Epidermal melanocyte (primary cell): ENCODE data around the gene TMEM253.
A peak's percentile ranks its signal among the peaks of the same experiment; 100 is the strongest.

ENCODE experiments used
- DNase-seq: peaks from one replicate; pipeline ENCODE4 v3.0.0; 2011; ENCODE audit warnings: low spot score; ENCODE audit not compliant: insufficient read length

TMEM253 gene

GRCh38 chr14:21070610-21071224 is 30.1 kb upstream of the TMEM253 start:
- DNase-seq = no peak

DNA sequence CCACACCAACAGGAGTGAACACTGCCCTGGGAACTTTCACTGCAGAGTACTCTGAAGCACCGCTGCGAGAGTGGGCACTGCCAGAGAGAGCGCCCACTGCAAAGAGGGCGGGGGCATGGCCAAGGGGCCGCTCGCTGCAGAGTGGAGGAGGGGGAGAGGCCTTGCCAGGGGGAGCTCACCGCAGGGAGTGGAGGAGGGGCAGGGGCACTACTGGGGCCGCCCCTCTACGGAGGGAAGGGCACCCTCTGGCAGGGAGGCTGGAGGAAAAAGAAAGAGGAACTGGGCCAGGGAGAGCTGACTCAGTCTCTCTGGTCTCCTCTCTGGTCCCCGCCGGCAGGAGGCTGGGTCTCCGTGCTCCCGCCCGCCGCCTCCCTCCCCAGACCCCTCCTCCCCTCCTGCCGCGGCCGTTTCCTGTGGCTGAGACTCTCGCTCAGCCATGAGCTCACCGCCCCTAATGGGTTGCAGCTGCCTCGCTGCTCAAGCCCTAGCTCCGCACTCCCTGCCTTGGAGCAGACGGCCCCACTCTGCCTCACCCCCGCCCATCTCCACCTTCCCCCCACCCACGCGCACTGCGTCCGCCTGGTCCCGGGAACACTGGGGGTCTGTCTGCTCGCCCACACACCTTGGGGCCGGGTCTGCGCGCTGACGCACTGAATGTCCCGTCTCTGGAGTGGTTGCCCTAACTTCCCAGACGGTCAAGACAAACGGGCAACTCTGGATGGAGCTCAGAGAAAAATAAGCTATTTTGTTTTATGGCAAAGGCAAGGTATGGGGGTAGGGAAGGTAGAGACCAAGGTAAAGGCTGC is 29.4 kb upstream of the TMEM253 start:
- DNase-seq = peak; percentile 84

DNA sequence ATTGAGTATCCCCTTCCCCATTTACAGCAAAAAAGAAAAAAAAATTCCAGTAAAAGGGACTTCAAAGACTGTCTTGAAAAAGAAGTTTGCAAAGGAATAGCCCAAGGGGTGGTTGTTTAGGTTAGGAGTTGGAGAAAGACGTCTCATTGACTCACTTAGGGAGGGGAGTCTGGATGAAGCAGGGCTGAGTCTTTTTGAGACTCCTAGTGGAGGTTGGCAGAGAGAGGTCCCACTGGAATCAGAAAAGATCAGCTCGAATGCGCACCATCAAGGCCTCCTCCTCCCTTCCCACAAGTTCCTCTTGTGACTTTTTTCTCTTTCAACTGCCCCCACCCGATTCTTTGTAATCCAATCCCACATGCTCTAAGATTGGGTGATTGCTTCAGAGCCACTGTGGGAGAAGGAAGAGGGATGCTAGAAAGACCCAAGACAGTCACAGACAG is 28.8 kb upstream of the TMEM253 start:
- peak; percentile 50 for DNase-seq

GRCh38 chr14:21072781-21073339 is 28.0 kb upstream of the TMEM253 start:
- no peak for DNase-seq

- no peak for DNase-seq
Measured at GRCh38 chr14:21073921-21074320, 26.9 kb upstream of the TMEM253 start.

DNA sequence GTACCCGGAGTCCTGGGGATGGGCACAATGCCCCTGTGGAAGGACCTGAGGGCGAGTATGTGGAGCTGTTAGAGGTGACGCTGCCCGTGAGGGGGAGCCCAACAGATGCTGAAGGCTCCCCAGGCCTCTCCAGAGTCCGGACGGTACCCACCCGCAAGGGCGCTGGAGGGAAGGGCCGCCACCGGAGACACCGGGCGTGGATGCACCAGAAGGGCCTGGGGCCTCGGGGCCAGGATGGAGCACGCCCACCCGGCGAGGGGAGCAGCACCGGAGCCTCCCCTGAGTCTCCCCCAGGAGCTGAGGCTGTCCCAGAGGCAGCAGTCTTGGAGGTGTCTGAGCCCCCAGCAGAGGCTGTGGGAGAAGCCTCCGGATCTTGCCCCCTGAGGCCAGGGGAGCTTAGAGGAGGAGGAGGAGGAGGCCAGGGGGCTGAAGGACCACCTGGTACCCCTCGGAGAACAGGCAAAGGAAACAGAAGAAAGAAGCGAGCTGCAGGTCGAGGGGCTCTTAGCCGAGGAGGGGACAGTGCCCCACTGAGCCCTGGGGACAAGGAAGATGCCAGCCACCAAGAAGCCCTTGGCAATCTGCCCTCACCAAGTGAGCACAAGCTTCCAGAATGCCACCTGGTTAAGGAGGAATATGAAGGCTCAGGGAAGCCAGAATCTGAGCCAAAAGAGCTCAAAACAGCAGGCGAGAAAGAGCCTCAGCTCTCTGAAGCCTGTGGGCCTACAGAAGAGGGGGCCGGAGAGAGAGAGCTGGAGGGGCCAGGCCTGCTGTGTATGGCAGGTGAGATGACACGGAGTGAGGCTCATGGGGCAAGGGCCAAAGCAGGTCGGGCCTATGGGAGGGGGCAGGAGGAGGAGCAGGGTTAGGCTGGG is 26.2 kb upstream of the TMEM253 start:
- no peak for DNase-seq

- DNase-seq = no peak
Measured at GRCh38 chr14:21075719-21076437, 25.0 kb upstream of the TMEM253 start.

DNA sequence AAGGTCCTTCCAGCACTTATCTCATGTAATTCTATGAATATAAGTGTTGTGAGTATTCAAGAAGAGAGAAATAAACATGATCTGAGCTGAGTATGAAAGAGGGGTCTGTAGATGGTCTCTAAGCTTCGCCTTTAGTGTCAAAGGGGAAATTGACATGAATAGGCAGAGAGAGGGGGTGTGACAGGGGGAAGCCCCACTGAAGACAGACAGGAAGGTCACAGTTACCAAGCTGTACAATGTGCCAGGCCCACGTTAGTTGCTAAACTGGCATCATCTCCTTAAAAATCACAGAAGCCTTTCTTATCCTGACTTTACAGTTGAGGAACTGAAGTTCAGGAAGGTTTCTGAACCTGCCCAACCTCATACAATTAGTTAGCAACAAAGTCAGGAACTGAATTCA is 23.2 kb upstream of the TMEM253 start:
- no peak for DNase-seq

DNA sequence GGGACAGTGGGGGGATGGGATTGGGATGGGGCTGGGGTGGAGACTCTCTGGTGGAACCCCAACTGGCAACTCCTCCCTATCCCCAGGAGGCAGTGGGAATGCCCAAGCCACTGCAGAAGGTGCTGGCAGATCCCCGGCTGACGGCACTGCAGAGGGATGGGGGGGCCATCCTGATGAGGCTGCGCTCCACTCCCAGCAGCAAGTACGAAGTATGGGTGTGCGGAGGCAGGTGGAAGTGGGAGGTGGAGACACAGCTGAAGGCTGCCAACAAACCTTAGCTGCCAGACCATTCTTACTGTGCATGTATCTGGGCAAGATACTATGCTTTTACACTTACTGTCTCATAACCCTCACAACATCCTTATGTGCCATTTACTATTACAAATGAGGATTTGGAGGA is 22.6 kb upstream of the TMEM253 start:
- DNase-seq = no peak

GRCh38 chr14:21078726-21079125 is 22.1 kb upstream of the TMEM253 start:
- no peak for DNase-seq

- DNase-seq = no peak
Measured at GRCh38 chr14:21081521-21082142, 19.2 kb upstream of the TMEM253 start.

DNA sequence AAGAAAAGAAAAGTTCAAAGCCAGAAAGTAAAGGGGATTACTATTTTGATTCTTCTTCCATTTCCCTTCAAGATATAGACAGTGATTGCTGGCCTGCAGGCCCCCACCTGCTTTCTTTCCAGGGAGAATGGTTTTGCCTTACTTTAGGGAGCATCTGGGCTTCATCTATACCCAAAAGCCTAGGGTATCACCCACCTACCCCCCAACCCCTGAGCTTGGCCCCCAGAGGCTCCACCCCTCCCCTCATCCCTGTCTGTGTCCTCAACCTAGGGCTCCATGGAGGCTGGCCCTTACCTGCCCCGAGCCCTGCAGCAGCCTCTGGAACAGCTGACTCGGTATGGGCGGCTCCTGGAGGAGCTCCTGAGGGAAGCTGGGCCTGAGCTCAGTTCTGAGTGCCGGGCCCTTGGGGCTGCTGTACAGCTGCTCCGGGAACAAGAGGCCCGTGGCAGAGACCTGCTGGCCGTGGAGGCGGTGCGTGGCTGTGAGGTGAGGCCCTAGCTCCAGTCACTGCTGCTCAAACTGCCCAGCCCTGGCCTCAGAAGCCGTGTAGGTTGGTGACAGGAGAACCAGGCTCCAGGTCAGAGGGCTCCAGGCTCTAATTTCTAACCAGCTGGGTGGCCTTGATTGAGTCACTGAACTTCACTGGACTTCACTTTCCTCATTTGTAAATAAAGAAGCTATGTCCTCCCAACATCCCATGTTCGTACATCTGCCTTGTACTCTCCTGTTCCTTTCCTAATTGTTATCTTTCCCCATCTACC is 17.1 kb upstream of the TMEM253 start:
- no peak for DNase-seq

GRCh38 chr14:21084396-21084795 is 16.5 kb upstream of the TMEM253 start:
- no peak for DNase-seq

DNA sequence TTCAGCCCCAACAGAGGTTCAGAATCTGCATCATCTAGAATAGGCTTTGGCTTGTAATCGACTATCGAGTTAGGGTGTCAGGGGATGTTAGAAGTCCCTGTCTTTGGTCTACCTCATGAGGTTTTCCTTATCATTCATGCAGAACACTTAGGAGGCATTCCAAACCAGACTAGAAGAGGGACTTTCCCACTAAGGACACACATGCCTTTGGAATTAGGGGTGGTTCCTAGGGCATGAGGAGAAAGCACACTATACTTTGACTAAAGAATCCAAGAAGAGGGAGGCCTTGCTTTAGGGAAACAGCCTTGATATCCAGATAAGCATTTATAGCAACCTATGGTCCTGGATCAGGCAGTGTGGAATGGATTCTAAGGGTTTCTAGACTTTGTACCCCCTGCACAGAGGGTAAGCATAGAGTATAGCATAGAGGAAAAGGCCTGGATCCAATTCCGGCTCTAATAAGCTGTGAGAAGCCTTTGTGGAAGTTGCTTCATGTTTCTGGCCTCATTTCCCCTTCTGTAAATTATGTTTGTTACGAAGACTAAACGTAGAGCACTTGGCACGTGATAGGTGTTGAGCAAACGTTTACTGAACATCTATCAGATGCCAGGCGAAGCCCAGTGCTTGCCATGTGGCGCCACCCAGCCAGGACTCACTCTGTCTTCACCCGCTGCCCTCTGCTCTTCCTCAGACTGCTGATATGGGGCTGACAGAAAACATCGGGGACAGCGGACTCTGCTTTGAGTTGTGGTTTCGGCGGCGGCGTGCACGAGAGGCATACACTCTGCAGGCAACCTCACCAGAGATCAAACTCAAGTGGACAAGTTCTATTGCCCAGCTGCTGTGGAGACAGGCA is 15.6 kb upstream of the TMEM253 start:
- no peak for DNase-seq

DNA sequence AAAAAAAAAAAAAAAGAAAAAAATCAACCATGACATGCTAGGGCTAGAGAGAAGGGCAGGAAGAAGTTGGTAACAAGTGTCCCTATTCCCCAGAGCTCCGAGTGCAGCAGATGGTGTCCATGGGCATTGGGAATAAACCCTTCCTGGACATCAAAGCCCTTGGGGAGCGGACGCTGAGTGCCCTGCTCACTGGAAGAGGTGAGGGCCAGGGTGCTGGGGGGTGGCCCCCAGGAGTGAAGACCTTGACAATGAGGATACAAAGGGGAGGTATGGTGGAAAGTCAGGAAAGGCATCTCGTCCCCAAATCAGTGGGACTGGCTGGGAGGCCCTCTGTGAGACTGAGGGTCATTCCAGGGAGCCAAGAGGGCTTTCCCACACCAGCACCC is 14.0 kb upstream of the TMEM253 start:
- DNase-seq = no peak

- no peak for DNase-seq
Measured at GRCh38 chr14:21087294-21088091, 13.4 kb upstream of the TMEM253 start.

- DNase-seq = no peak
Measured at GRCh38 chr14:21088687-21089086, 12.2 kb upstream of the TMEM253 start.

DNA sequence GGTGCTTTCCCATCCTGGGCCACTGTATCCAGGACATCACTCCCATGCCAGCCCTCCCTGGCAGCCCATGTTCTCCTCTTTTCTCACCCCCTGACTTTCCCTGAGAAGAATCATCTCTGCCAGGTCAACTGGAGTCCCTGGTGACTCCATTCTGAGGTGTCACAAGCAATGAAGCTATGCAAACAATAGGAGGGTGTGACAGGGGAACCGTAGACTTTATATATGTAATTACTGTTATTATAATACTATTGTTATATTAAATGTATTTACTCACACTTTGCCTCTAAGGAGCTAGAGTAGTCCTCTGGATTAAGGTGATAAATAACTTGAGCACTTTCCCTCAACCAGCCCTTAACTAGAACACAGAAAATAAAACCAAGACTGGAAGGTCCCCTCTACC is 11.6 kb upstream of the TMEM253 start:
- no peak for DNase-seq
